Measurements from ENCODE around the gene SYT13. TPM values are rescaled to one million over a fixed set of nuclear protein-coding genes. Genes with fewer than 3 reads are reported as not detected.

Gene SYT13
- total RNA-seq, 6 experiments from 2014 or later = 0.12 to 0.63 (median 0.44) TPM; not detected in 1

- no peak overlapping the region for H3K27ac ChIP-seq
- intact Hi-C loops (cut with DNase I) = no loop called here
- 92% methylated on average over 9 of the region's 9 CpGs for WGBS (ENCODE audit: insufficient coverage, low coverage, low lambda C conversion rate, missing lambda C conversion rate)
- TF ChIP-seq POLR2A (IDR thresholded peaks at IDR 0.05) = no peak
- no peak for TF ChIP-seq CTCF (IDR thresholded peaks at IDR 0.05)
- no peaks in the 10 kb centered on the region for H3K36me3 ChIP-seq
- H3K4me3 ChIP-seq = no peak overlapping the region
- no peaks in the 10 kb centered on the region for H3K4me1 ChIP-seq
- DNase-seq = no peak
- H3K9me3 ChIP-seq = no peaks in the 10 kb centered on the region
- ATAC-seq = no peak
- no peaks in the 10 kb centered on the region for H3K27me3 ChIP-seq
Observed at GRCh38 chr11:45211732-45212131, 74.4 kb downstream of the SYT13 start.

- DNase-seq = no peak
- no peak overlapping the region for H3K27ac ChIP-seq
- TF ChIP-seq CTCF (IDR thresholded peaks at IDR 0.05) (no peak), POLR2A (IDR thresholded peaks at IDR 0.05) (no peak)
- intact Hi-C loops (cut with DNase I) = no loop called here
- H3K4me3 ChIP-seq = no peak overlapping the region
- WGBS (ENCODE audit: insufficient coverage, low coverage, low lambda C conversion rate, missing lambda C conversion rate) = 83% methylated on average over 2 of the region's 9 CpGs
- no peaks in the 10 kb centered on the region for H3K36me3 ChIP-seq
- no peak for ATAC-seq
- no peaks in the 10 kb centered on the region for H3K9me3 ChIP-seq
- H3K4me1 ChIP-seq = no peaks in the 10 kb centered on the region
- no peaks in the 10 kb centered on the region for H3K27me3 ChIP-seq
Observed at GRCh38 chr11:45210846-45211245, 75.3 kb downstream of the SYT13 start.

GRCh38 chr11:45209891-45210699 is 76.0 kb downstream of the SYT13 start:
- Histone ChIP-seq H3K4me3 (no peak overlapping the region), H3K27ac (peak overlapping the region in 1 of 3 donors; percentile 53), H3K4me1 (no peaks in the 10 kb centered on the region), H3K27me3 (no peaks in the 10 kb centered on the region), H3K36me3 (no peaks in the 10 kb centered on the region), H3K9me3 (no peaks in the 10 kb centered on the region)
- DNase-seq = peak; percentile 43 to 64 (median 62)
- peak; percentile 62 to 84 (median 80) for ATAC-seq
- WGBS (ENCODE audit: insufficient coverage, low coverage, low lambda C conversion rate, missing lambda C conversion rate) = 43% methylated on average over 13 of the region's 29 CpGs
- no peak for TF ChIP-seq CTCF (IDR thresholded peaks at IDR 0.05)
- no peak for TF ChIP-seq POLR2A (IDR thresholded peaks at IDR 0.05)
- intact Hi-C loops (cut with DNase I) = no loop called here

- DNase-seq = no peak
- 61% methylated on average over 12 of the region's 35 CpGs for WGBS (ENCODE audit: insufficient coverage, low coverage, low lambda C conversion rate, missing lambda C conversion rate)
- no peak overlapping the region for H3K4me3 ChIP-seq
Observed at GRCh38 chr11:45209000-45209879, 76.9 kb downstream of the SYT13 start.

More at GRCh38 chr11:45209000-45209879, 76.9 kb downstream of the SYT13 start:
- no peaks in the 10 kb centered on the region for H3K36me3 ChIP-seq
- intact Hi-C loops (cut with DNase I) = no loop called here
- no peak for ATAC-seq
- H3K27me3 ChIP-seq = no peaks in the 10 kb centered on the region
- no peak for TF ChIP-seq POLR2A (IDR thresholded peaks at IDR 0.05)
- TF ChIP-seq CTCF (IDR thresholded peaks at IDR 0.05) = no peak
- H3K27ac ChIP-seq = peak overlapping the region in 1 of 3 donors; percentile 40
- H3K4me1 ChIP-seq = no peaks in the 10 kb centered on the region
- no peaks in the 10 kb centered on the region for H3K9me3 ChIP-seq
